ENCODE results near the gene PIP5K1A.

The PIP5K1A gene

GRCh38 chr1:151211972-151212705 lies 13.8 kb downstream of the PIP5K1A start:
- H3K9me3 Mint-ChIP-seq (ENCODE audit: low read depth): no peaks in the 10 kb centered on the region
- peaks cover 2% of the 10 kb centered on the region for H3K36me3 Mint-ChIP-seq
- H3K4me1 Mint-ChIP-seq (ENCODE audit: low read depth): peaks cover 30% of the 10 kb centered on the region

GRCh38 chr1:151213560-151213959 lies 15.2 kb downstream of the PIP5K1A start:
- Mint-ChIP-seq H3K36me3 (peaks cover 2% of the 10 kb centered on the region), H3K4me3 (no peak overlapping the region), H3K27me3 (no peaks in the 10 kb centered on the region), H3K27ac (peak overlapping the region; percentile 0), H3K4me1 (ENCODE audit: low read depth) (peaks cover 33% of the 10 kb centered on the region), H3K9me3 (ENCODE audit: low read depth) (no peaks in the 10 kb centered on the region)

More at GRCh38 chr1:151211972-151212705, 13.8 kb downstream of the PIP5K1A start:
- Mint-ChIP-seq H3K27me3 (no peaks in the 10 kb centered on the region), H3K4me3 (peak overlapping the region; percentile 33), H3K27ac (peak overlapping the region; percentile 81)

GRCh38 chr1:151221616-151222015 lies 23.3 kb downstream of the PIP5K1A start:
- Mint-ChIP-seq H3K9me3 (ENCODE audit: low read depth) (no peaks in the 10 kb centered on the region), H3K27ac (no peak overlapping the region), H3K27me3 (no peaks in the 10 kb centered on the region), H3K4me1 (ENCODE audit: low read depth) (peaks cover 8% of the 10 kb centered on the region), H3K4me3 (no peak overlapping the region), H3K36me3 (no peaks in the 10 kb centered on the region)

- Mint-ChIP-seq H3K36me3 (peaks cover 3% of the 10 kb centered on the region), H3K4me1 (ENCODE audit: low read depth) (peaks cover 7% of the 10 kb centered on the region), H3K4me3 (no peak overlapping the region), H3K27me3 (no peaks in the 10 kb centered on the region), H3K27ac (no peak overlapping the region), H3K9me3 (ENCODE audit: low read depth) (no peaks in the 10 kb centered on the region)
These were observed 23.8 kb downstream of the PIP5K1A start for GRCh38 chr1:151222130-151222529.

GRCh38 chr1:151235235-151235634 lies 36.9 kb downstream of the PIP5K1A start:
- Mint-ChIP-seq H3K4me1 (ENCODE audit: low read depth) (no peaks in the 10 kb centered on the region), H3K27ac (no peak overlapping the region), H3K36me3 (peaks cover 14% of the 10 kb centered on the region), H3K4me3 (no peak overlapping the region), H3K27me3 (no peaks in the 10 kb centered on the region), H3K9me3 (ENCODE audit: low read depth) (no peaks in the 10 kb centered on the region)

- Mint-ChIP-seq H3K9me3 (ENCODE audit: low read depth) (no peaks in the 10 kb centered on the region), H3K27me3 (no peaks in the 10 kb centered on the region), H3K27ac (no peak overlapping the region), H3K4me1 (ENCODE audit: low read depth) (no peaks in the 10 kb centered on the region), H3K4me3 (no peak overlapping the region), H3K36me3 (peaks cover 12% of the 10 kb centered on the region)
These were observed 39.5 kb downstream of the PIP5K1A start for GRCh38 chr1:151237678-151238466.

- H3K27me3 Mint-ChIP-seq: no peaks in the 10 kb centered on the region
- H3K4me3 Mint-ChIP-seq: no peak overlapping the region
- H3K4me1 Mint-ChIP-seq (ENCODE audit: low read depth): no peaks in the 10 kb centered on the region
- no peak overlapping the region for H3K27ac Mint-ChIP-seq
- H3K36me3 Mint-ChIP-seq: peaks cover 12% of the 10 kb centered on the region
- H3K9me3 Mint-ChIP-seq (ENCODE audit: low read depth): no peaks in the 10 kb centered on the region
These were observed 40.1 kb downstream of the PIP5K1A start for GRCh38 chr1:151238467-151238739.

- Mint-ChIP-seq H3K4me1 (ENCODE audit: low read depth) (no peaks in the 10 kb centered on the region), H3K27me3 (no peaks in the 10 kb centered on the region), H3K27ac (no peak overlapping the region), H3K36me3 (peaks cover 10% of the 10 kb centered on the region), H3K4me3 (no peak overlapping the region), H3K9me3 (ENCODE audit: low read depth) (no peaks in the 10 kb centered on the region)
These were observed 44.1 kb downstream of the PIP5K1A start for GRCh38 chr1:151242442-151242841.

GRCh38 chr1:151243683-151244216 lies 45.4 kb downstream of the PIP5K1A start:
- Mint-ChIP-seq H3K9me3 (ENCODE audit: low read depth) (no peaks in the 10 kb centered on the region), H3K36me3 (peaks cover 8% of the 10 kb centered on the region), H3K4me1 (ENCODE audit: low read depth) (no peaks in the 10 kb centered on the region), H3K27me3 (no peaks in the 10 kb centered on the region), H3K27ac (no peak overlapping the region), H3K4me3 (no peak overlapping the region)

GRCh38 chr1:151246786-151247185 lies 48.4 kb downstream of the PIP5K1A start:
- Mint-ChIP-seq H3K4me3 (no peak overlapping the region), H3K4me1 (ENCODE audit: low read depth) (peaks cover 2% of the 10 kb centered on the region), H3K27me3 (no peaks in the 10 kb centered on the region), H3K36me3 (peaks cover 8% of the 10 kb centered on the region), H3K27ac (no peak overlapping the region), H3K9me3 (ENCODE audit: low read depth) (no peaks in the 10 kb centered on the region)

- Mint-ChIP-seq H3K27me3 (no peaks in the 10 kb centered on the region), H3K4me3 (no peak overlapping the region)
These were observed 53.5 kb downstream of the PIP5K1A start for GRCh38 chr1:151251656-151252470.

GRCh38 chr1:151254217-151255213 lies 56.2 kb downstream of the PIP5K1A start, which contains the start of gene PSMD4:
Gene PSMD4, plus strand, starts transcription at chr1:151254734. Its CDS starts 49 bp downstream, at chr1:151254783.
- Mint-ChIP-seq H3K4me3 (peak within 1 kb of the TSS; percentile 95), H3K4me1 (ENCODE audit: low read depth) (peaks cover 34% of the 10 kb centered on the region), H3K27me3 (no peaks in the 10 kb centered on the region), H3K36me3 (peaks cover 4% of the 10 kb centered on the region), H3K27ac (peak within 1 kb of the TSS; percentile 99), H3K9me3 (ENCODE audit: low read depth) (no peaks in the 10 kb centered on the region)

More at GRCh38 chr1:151251656-151252470, 53.5 kb downstream of the PIP5K1A start:
- Mint-ChIP-seq H3K36me3 (no peaks in the 10 kb centered on the region), H3K9me3 (ENCODE audit: low read depth) (no peaks in the 10 kb centered on the region), H3K27ac (no peak overlapping the region), H3K4me1 (ENCODE audit: low read depth) (peaks cover 19% of the 10 kb centered on the region)

GRCh38 chr1:151255381-151255780 lies 57.0 kb downstream of the PIP5K1A start:
- no peaks in the 10 kb centered on the region for H3K27me3 Mint-ChIP-seq
- H3K4me1 Mint-ChIP-seq (ENCODE audit: low read depth): peaks cover 38% of the 10 kb centered on the region
- peak overlapping the region; percentile 95 for H3K4me3 Mint-ChIP-seq
- H3K27ac Mint-ChIP-seq: peak overlapping the region; percentile 99
- peaks cover 4% of the 10 kb centered on the region for H3K36me3 Mint-ChIP-seq
- H3K9me3 Mint-ChIP-seq (ENCODE audit: low read depth): no peaks in the 10 kb centered on the region

GRCh38 chr1:151259351-151259750 lies 61.0 kb downstream of the PIP5K1A start:
- H3K4me3 Mint-ChIP-seq: no peak overlapping the region
- H3K4me1 Mint-ChIP-seq (ENCODE audit: low read depth): peaks cover 34% of the 10 kb centered on the region
- H3K9me3 Mint-ChIP-seq (ENCODE audit: low read depth): no peaks in the 10 kb centered on the region
- H3K36me3 Mint-ChIP-seq: peaks cover 4% of the 10 kb centered on the region
- H3K27me3 Mint-ChIP-seq: no peaks in the 10 kb centered on the region
- no peak overlapping the region for H3K27ac Mint-ChIP-seq

Measured in activated naive CD8-positive, alpha-beta T cell (primary cell).